HepG2 (cell line): Measurements from ENCODE around the gene ELP5. TPM values are rescaled to one million over a fixed set of nuclear protein-coding genes. Genes with fewer than 3 reads are reported as not detected.
A peak's percentile ranks its signal among the peaks of the same experiment; 100 is the strongest.

ENCODE experiments used
- AGO1 ChIP-seq: fragments of 200-400 bp; formaldehyde crosslinking; IDR thresholded peaks from 2 replicates; pipeline ENCODE4 v1.6.1; 2017; ENCODE audit warnings: mild to moderate bottlenecking, low read depth, low read length, moderate library complexity; ENCODE audit not compliant: poor library complexity, severe bottlenecking
- CBX1 ChIP-seq: IDR thresholded peaks from one replicate; pipeline ENCODE4 v1.6.1; 2016; ENCODE audit warnings: antibody characterized with exemption, low read depth
- GABPA ChIP-seq, 2 experiments: IDR thresholded peaks; 2 replicates each; pipeline ENCODE4 v1.6.1; 2011 to 2016; ENCODE audit warnings: low read depth in 2 of 2, low read length in 1 of 2, missing biosample characterization in 1 of 2, missing genetic modification characterization in 1 of 2
- HHEX ChIP-seq: IDR thresholded peaks from 2 replicates; pipeline ENCODE4 v1.6.1; 2016; ENCODE audit warnings: control low read depth
- LCORL ChIP-seq, 2 experiments: fragments of 450-650 bp in 1 of 2; sonication (generic) in 1 of 2; formaldehyde crosslinking in 1 of 2; IDR thresholded peaks; 2 replicates each; pipeline versions ENCODE4 v1.5.0 to v1.6.1; 2017 to 2020; ENCODE audit warnings: antibody characterized with exemption in 1 of 2, missing genetic modification reagents in 1 of 2
- MXD4 ChIP-seq: IDR thresholded peaks from 2 replicates; pipeline ENCODE4 v1.6.1; 2016; ENCODE audit warnings: mild to moderate bottlenecking, missing biosample characterization, missing genetic modification reagents
- MYC ChIP-seq: sonication (generic); formaldehyde crosslinking; IDR thresholded peaks from 2 replicates; pipeline ENCODE4 v1.9.0; 2021; ENCODE audit warnings: missing genetic modification reagents, borderline replicate concordance
- RAD21 ChIP-seq: fragments of 450-650 bp; formaldehyde crosslinking; IDR thresholded peaks from 2 replicates; pipeline ENCODE4 v1.5.0; 2020; ENCODE audit warnings: mild to moderate bottlenecking
- RNF2 ChIP-seq: fragments of 450-650 bp; conservative IDR thresholded peaks from 2 replicates; pipeline ENCODE4 v1.6.1; 2016; ENCODE audit warnings: low read depth
- SMYD3 ChIP-seq: sonication (generic); formaldehyde crosslinking; IDR thresholded peaks from 2 replicates; pipeline ENCODE4 v1.8.1; 2023; ENCODE audit warnings: mild to moderate bottlenecking, missing genetic modification reagents
- ZC3H13 ChIP-seq: sonication (generic); formaldehyde crosslinking; IDR thresholded peaks from 2 replicates; pipeline ENCODE4 v1.8.1; 2023; ENCODE audit warnings: mild to moderate bottlenecking, missing genetic modification reagents, moderate library complexity
- ZFP90 ChIP-seq: sonication (generic); formaldehyde crosslinking; IDR thresholded peaks from 2 replicates; pipeline ENCODE4 v1.8.0; 2022; ENCODE audit warnings: missing genetic modification reagents, mild to moderate bottlenecking, inconsistent platforms, borderline replicate concordance
- ZNF235 ChIP-seq: sonication (generic); formaldehyde crosslinking; IDR thresholded peaks from 2 replicates; pipeline ENCODE4 v1.8.1; 2023; ENCODE audit warnings: mild to moderate bottlenecking, missing genetic modification reagents, borderline replicate concordance
- ZNF510 ChIP-seq: sonication (generic); formaldehyde crosslinking; IDR thresholded peaks from 2 replicates; pipeline ENCODE4 v1.4.0; 2020; ENCODE audit warnings: low read depth, mild to moderate bottlenecking, missing genetic modification reagents
- polyA plus RNA-seq, 8 experiments: library from polyadenylated mRNA; depleted of rRNA in 3 of 8; stranded (reverse) in 7 of 8; unstranded in 1 of 8; fragments of >200 nt; fragmentation: Illumina TruSeq in 4 of 8; extraction: Trizol in 4 of 8; gene quantifications; 2 replicates each; pipeline versions ENCODE4 v1.2.1 to v1.2.3, GENCODE V29; 2011 to 2016; ENCODE audit warnings: low read depth in 4 of 8, missing spikeins in 1 of 8, mixed read lengths in 1 of 8; ENCODE audit not compliant: insufficient read depth in 1 of 8
- total RNA-seq, 5 experiments: library from RNA; depleted of rRNA; stranded (reverse); fragments of >200 nt; fragmentation: Illumina TruSeq; extraction: Trizol; gene quantifications; 2 replicates each; pipeline ENCODE4 v1.2.3, GENCODE V29; 2016; ENCODE audit warnings: low read depth in 1 of 5
- TF ChIP-seq, protein P1 (sequence below): sonication (generic); formaldehyde crosslinking; IDR thresholded peaks from 2 replicates; pipeline ENCODE4 v1.5.1; 2020; ENCODE audit warnings: missing genetic modification reagents, mild to moderate bottlenecking, borderline replicate concordance
- TF ChIP-seq, protein P2 (sequence below): sonication (generic); formaldehyde crosslinking; IDR thresholded peaks from 2 replicates; pipeline ENCODE4 v1.4.0; 2020; ENCODE audit warnings: missing genetic modification reagents, borderline replicate concordance
- TF ChIP-seq, protein P3 (sequence below): IDR thresholded peaks from 2 replicates; pipeline ENCODE4 v1.6.1; 2016; ENCODE audit warnings: mild to moderate bottlenecking, missing biosample characterization, missing genetic modification reagents
- TF ChIP-seq, protein P4 (sequence below): sonication (generic); formaldehyde crosslinking; IDR thresholded peaks from 2 replicates; pipeline ENCODE4 v1.4.0; 2020; ENCODE audit warnings: low read depth, mild to moderate bottlenecking, missing genetic modification reagents
- TF ChIP-seq, protein P5 (sequence below): sonication (generic); formaldehyde crosslinking; IDR thresholded peaks from 2 replicates; pipeline ENCODE4 v1.8.1; 2023; ENCODE audit warnings: missing genetic modification reagents, mild to moderate bottlenecking, borderline replicate concordance
- TF ChIP-seq, protein P6 (sequence below): sonication (generic); formaldehyde crosslinking; IDR thresholded peaks from 2 replicates; pipeline ENCODE4 v1.5.0; 2020; ENCODE audit warnings: missing genetic modification reagents
- TF ChIP-seq, protein P7 (sequence below): sonication (generic); formaldehyde crosslinking; IDR thresholded peaks from 2 replicates; pipeline ENCODE4 v1.8.1; 2022; ENCODE audit warnings: mild to moderate bottlenecking, missing genetic modification reagents

Gene ELP5
- total and polyA plus RNA-seq, 2 of the 13 experiments (the other 11 are each of a cell fraction or from before 2014, with no cell fraction given), result 67.6 to 69.8 TPM

DNA sequence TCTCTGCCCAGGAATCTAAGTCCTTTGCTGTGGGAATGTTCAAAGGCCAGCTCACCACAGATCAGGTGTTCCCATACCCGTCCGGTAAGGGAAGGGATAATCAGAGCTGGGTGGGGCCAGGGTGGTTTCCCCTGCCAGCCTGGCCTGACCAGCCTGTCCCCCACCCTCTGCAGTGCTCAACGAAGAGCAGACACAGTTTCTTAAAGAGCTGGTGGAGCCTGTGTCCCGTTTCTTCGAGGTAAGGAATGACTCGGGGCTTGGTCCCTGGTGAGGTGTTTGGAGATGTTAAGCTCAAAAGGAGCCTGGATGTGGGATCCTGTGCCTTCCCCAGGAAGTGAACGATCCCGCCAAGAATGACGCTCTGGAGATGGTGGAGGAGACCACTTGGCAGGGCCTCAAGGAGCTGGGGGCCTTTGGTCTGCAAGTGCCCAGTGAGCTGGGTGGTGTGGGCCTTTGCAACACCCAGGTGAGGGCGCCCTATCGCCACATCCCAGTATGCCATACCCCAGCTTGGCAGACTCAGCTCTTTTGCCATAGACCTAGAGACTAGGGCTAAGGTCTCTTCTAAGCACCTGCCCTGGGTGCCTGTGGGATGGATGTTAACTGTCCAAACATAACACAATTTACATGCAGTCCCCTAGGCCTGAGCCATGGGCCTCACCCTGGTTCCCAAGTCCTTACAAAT lies 31.3 kb upstream of the ELP5 start (continued):
- TF ChIP-seq, protein P1, sequence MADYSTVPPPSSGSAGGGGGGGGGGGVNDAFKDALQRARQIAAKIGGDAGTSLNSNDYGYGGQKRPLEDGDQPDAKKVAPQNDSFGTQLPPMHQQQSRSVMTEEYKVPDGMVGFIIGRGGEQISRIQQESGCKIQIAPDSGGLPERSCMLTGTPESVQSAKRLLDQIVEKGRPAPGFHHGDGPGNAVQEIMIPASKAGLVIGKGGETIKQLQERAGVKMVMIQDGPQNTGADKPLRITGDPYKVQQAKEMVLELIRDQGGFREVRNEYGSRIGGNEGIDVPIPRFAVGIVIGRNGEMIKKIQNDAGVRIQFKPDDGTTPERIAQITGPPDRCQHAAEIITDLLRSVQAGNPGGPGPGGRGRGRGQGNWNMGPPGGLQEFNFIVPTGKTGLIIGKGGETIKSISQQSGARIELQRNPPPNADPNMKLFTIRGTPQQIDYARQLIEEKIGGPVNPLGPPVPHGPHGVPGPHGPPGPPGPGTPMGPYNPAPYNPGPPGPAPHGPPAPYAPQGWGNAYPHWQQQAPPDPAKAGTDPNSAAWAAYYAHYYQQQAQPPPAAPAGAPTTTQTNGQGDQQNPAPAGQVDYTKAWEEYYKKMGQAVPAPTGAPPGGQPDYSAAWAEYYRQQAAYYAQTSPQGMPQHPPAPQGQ (CRISPR knock-in tag), result no peak
- no peak for TF ChIP-seq CBX1
- no peak; the same call in 1 of the 2 replicates for TF ChIP-seq ZNF235 (CRISPR knock-in tag)
- 0 out of 2 replicates have a peak, but pooled peaks have one; percentile 48 for TF ChIP-seq SMYD3 (CRISPR knock-in tag)
- TF ChIP-seq GABPA (IDR thresholded peaks at IDR 0.05; ENCODE audit: low read depth, low read length), result no peak
- TF ChIP-seq GABPA (CRISPR knock-in tag; IDR thresholded peaks at IDR 0.05; ENCODE audit: low read depth), result no peak
- no peak for TF ChIP-seq AGO1
- TF ChIP-seq, protein P2, sequence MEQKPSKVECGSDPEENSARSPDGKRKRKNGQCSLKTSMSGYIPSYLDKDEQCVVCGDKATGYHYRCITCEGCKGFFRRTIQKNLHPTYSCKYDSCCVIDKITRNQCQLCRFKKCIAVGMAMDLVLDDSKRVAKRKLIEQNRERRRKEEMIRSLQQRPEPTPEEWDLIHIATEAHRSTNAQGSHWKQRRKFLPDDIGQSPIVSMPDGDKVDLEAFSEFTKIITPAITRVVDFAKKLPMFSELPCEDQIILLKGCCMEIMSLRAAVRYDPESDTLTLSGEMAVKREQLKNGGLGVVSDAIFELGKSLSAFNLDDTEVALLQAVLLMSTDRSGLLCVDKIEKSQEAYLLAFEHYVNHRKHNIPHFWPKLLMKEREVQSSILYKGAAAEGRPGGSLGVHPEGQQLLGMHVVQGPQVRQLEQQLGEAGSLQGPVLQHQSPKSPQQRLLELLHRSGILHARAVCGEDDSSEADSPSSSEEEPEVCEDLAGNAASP, result no peak; the same call in 1 of the 2 replicates
- TF ChIP-seq LCORL (IDR thresholded peaks at IDR 0.05), result no peak
- no peak; the same call in 1 of the 2 replicates for TF ChIP-seq LCORL (CRISPR knock-in tag; IDR thresholded peaks at IDR 0.05)
- TF ChIP-seq MXD4 (CRISPR knock-in tag), result no peak
- TF ChIP-seq RNF2, result no peak
- no peak for TF ChIP-seq MYC (CRISPR knock-in tag)
- 0 out of 2 replicates have a peak, but pooled peaks have one; percentile 26 for TF ChIP-seq ZC3H13
- TF ChIP-seq, protein P3, sequence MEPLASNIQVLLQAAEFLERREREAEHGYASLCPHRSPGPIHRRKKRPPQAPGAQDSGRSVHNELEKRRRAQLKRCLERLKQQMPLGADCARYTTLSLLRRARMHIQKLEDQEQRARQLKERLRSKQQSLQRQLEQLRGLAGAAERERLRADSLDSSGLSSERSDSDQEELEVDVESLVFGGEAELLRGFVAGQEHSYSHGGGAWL (CRISPR knock-in tag), result no peak
- TF ChIP-seq ZFP90 (CRISPR knock-in tag), result no peak
- TF ChIP-seq, protein P4, sequence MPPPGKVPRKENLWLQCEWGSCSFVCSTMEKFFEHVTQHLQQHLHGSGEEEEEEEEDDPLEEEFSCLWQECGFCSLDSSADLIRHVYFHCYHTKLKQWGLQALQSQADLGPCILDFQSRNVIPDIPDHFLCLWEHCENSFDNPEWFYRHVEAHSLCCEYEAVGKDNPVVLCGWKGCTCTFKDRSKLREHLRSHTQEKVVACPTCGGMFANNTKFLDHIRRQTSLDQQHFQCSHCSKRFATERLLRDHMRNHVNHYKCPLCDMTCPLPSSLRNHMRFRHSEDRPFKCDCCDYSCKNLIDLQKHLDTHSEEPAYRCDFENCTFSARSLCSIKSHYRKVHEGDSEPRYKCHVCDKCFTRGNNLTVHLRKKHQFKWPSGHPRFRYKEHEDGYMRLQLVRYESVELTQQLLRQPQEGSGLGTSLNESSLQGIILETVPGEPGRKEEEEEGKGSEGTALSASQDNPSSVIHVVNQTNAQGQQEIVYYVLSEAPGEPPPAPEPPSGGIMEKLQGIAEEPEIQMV (CRISPR knock-in tag), result peak; percentile 80
- no peak for TF ChIP-seq HHEX
- TF ChIP-seq RAD21, result 0 out of 2 replicates have a peak, but pooled peaks have one; percentile 37
- TF ChIP-seq, protein P5, sequence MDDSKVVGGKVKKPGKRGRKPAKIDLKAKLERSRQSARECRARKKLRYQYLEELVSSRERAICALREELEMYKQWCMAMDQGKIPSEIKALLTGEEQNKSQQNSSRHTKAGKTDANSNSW (CRISPR knock-in tag), result no peak
- TF ChIP-seq, protein P6, sequence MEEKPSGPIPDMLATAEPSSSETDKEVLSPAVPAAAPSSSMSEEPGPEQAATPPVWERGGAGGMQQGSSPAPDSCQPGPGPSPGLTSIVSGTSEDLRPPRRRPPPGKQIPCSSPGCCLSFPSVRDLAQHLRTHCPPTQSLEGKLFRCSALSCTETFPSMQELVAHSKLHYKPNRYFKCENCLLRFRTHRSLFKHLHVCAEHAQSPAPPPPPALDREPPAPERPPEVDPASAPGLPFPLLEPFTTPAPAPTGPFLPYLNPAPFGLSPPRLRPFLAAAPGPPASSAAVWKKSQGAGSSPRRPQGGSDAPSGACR (CRISPR knock-in tag), result no peak
- TF ChIP-seq, protein P7, sequence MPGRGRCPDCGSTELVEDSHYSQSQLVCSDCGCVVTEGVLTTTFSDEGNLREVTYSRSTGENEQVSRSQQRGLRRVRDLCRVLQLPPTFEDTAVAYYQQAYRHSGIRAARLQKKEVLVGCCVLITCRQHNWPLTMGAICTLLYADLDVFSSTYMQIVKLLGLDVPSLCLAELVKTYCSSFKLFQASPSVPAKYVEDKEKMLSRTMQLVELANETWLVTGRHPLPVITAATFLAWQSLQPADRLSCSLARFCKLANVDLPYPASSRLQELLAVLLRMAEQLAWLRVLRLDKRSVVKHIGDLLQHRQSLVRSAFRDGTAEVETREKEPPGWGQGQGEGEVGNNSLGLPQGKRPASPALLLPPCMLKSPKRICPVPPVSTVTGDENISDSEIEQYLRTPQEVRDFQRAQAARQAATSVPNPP (CRISPR knock-in tag), result no peak
- no peak for TF ChIP-seq ZNF510
